HT1080 (cell line): Measurements from ENCODE around the gene NXPH4. TPM values are rescaled to one million over a fixed set of nuclear protein-coding genes. Genes with fewer than 3 reads are reported as not detected.
A peak's percentile ranks its signal among the peaks of the same experiment; 100 is the strongest.

Experiments used
- DNase-seq: peaks from one replicate; pipeline ENCODE4 v3.0.0-alpha.2; 2015; ENCODE audit warnings: low read depth
- total RNA-seq: library from RNA; depleted of rRNA; stranded (reverse); fragments of >200 nt; shearing (Covaris generic); gene quantifications from 2 replicates; pipeline ENCODE4 v1.2.3, GENCODE V29; 2014

Gene NXPH4
- total RNA-seq, 1 experiment from 2014 or later = 17.1 TPM

DNA sequence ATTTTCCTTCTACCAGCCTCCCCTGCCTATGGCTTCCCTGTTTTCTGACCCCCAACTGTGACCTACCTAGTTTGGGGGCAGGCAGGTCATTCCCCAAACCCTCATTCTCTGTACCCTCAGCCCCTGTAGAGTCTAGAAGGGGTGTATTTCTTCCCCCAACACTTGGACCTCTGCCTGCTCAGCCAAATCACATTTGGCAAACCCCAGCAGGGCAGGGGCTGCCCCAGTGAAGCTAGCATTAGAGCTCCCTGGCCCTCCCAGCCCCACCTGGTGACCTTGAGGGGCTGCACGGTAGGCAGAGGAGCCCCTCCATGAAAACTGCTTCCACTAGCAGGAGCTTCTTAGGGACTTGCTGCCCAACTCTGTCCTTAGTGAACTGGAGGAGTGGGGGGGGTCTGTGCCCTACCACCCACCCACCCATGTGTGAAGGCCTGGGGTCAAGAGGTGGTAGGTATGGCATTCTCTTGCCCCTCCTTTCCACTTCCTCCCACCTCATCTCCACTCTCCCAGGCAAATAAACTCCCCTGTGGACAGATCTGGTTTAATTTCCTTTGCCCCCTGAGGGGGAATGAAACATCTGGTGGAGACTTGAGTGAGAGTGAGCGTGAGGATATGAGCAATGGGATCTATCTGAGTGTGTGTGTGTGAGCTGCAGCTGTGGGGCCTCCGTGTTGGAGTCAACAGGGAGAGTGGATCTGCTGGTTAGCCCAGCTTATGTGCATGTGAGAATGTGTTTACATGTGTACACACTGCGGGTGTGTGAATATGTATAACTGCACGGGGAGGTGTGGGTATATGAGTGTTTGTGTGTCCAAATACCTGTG lies 1.6 kb downstream of the NXPH4 start:
- no peak for DNase-seq

DNA sequence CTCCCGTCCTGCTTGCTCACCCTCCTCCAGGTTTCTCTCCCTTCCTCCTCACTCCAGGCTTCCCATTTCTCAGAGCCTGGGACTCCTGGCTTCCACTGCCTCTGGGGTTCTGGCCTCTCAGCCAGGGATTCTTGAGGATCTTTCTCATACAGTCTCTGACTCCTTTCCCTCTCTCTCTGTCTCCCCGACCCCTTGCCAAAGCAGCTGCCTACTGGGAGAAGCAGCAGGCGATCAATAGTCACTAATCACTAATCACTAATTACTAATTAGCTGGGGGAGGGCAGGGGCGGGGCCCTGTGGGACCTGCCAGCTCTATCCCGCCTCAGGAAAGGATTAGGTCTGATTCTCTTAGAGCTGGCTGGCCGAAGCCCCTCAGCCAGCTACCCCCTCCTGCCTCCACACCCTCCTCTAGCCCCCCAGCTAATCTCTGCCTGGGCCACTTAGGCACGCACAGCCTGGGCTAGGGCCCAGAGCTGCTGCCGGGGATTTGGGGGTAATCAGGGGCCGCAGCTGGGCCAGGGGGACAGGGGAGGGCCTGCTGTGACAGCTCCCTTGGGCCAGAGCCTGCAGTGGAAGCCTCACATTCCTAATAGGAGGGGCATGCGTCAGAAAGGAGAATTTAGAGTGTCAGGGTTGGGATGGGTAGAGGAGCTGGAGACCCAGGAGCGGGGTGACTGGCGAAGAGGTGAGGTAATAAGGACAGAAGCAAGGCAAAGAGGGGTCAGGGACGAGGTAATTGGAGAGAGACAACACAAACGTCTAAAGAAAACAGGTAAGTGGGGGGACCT lies 2.8 kb downstream of the NXPH4 start:
- DNase-seq = no peak

- no peak for DNase-seq
Measured at GRCh38 chr12:57219993-57220754, 3.6 kb downstream of the NXPH4 start.

- DNase-seq = no peak
Measured at GRCh38 chr12:57220770-57221168, 4.2 kb downstream of the NXPH4 start.

DNA sequence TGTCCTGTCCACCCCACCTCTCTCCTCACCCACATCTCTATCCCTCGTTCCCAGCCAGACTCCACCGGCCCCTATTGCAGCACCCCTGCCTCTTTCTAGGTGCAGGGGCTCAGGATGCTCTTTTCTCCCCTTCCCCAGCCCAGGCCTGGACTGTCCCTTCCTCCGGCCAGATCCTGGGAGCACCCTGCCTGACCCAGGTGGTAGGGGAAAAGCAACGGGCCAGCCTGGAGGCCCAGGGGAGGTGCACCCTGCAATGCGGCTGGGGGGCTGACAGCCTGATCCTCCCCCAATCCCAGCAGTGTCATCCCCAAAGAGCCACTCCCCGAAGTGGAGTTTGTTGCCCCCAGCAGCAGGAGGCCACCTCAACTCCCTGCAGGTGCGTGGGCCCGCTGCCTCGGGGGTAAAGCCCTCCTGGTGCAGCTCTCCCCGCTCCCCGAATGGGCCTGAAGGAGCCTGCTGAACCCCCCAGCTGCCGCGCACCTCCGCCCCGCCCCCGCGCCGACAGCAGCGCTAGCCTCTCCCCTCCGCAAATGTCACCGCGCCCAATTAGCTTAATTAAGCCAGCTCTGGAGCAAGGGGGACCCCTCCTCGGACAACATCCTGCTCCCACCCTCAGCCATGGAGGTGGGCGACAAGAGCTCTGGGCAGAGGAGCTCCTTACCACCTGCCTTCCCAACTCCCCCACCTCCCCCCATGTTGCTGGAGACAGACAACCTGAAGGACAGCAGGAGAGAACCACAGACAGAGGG lies 4.7 kb downstream of the NXPH4 start:
- DNase-seq = no peak

- no peak for DNase-seq
Measured at GRCh38 chr12:57222286-57223190, 5.9 kb downstream of the NXPH4 start.

DNA sequence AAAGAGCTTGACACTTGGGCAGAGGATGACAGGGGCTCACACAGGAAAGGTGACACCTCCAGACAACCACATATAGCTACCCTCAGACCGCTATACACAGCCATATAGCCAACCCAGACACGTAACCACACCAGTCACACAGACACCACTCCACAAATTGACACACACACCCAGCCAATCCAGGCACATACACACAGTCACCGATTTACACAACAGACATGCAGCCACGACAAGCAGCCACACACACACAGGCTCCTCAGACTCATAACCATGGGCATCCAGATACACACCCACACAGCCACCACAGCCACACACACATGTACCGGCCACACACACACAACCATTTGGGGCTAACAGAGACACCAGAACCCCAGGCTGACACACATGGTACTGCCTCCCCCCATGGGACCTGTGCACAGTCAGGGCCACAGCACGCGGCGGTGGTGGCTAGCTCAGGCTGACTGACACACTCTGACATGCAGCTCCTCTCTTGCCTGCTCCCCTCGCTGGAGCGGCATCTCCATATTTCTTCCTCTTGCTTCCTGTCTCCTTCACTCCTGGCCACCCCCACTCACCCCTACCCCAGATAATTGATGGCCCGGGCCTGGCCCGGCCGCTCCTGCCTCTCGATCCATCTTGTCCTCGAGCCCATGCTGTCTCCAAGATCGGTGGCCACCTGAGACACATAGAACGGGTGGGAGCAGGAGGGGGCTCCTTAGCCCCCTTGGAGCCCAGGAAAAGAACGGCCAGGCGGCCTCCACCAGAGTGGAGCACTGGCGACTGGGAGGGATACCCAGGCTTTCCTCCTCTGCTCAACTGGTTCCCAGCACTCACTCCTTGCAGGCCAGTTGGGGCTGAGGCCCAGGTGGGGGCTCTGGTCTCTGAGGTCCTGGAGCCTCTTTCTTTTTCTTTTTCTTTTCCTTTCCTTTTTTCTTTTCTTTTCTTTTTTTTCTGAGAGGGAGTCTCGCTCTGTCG lies 6.9 kb downstream of the NXPH4 start:
- DNase-seq = no peak

DNA sequence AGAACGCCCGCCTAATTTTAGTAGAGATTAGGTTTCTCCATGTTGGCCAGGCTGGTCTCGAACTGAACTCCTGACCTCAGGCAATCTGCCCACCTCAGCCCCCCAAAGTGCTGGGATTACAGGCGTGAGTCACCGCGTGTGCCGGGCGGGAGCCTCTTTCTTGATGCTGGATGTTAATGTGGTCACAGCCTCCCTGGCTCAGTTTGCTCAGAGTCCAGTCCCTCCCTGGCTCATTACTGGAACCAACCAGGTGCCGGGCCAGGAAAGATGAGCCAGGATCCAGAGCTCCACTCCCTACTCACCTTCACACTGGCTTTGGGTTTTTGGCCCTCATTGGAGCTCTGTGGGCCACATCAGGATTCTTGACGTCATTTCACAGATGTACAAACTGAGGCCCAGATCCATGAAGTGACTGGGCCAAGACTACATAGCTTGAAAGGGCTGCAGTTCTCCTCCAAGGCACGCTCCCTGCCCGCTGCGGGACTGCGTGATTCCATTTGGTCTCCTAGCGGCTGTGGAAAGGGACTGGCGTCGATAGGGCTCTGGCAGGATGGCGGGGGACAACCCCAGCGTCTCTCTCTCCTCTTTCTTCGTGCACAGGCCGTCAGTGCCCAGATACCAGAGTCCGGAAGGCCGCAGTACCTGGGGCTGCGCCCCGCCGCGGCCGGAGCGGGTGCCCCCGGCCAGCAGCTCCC lies 7.8 kb downstream of the NXPH4 start:
- no peak for DNase-seq

DNA sequence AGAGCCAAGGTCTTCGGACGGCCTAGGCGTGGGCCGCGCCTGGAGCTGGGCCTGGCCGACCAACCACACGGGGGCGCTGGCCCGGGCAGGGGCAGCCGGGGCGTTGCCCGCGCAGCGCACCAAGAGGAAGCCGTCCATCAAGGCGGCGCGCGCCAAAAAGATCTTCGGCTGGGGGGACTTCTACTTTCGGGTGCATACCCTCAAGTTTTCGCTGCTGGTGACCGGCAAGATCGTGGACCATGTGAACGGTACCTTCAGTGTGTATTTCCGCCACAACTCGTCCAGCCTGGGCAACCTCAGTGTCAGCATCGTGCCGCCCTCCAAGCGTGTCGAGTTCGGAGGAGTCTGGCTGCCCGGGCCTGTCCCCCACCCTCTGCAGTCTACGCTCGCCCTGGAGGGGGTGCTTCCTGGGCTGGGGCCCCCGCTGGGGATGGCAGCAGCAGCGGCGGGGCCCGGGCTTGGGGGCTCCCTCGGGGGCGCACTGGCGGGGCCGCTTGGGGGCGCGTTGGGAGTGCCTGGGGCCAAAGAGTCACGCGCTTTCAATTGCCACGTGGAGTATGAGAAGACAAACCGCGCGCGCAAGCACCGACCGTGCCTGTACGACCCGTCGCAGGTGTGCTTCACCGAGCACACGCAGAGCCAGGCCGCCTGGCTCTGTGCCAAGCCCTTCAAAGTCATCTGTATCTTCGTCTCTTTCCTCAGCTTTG lies 8.5 kb downstream of the NXPH4 start:
- no peak for DNase-seq

GRCh38 chr12:57225680-57226210 lies 9.2 kb downstream of the NXPH4 start:
- DNase-seq = no peak

DNA sequence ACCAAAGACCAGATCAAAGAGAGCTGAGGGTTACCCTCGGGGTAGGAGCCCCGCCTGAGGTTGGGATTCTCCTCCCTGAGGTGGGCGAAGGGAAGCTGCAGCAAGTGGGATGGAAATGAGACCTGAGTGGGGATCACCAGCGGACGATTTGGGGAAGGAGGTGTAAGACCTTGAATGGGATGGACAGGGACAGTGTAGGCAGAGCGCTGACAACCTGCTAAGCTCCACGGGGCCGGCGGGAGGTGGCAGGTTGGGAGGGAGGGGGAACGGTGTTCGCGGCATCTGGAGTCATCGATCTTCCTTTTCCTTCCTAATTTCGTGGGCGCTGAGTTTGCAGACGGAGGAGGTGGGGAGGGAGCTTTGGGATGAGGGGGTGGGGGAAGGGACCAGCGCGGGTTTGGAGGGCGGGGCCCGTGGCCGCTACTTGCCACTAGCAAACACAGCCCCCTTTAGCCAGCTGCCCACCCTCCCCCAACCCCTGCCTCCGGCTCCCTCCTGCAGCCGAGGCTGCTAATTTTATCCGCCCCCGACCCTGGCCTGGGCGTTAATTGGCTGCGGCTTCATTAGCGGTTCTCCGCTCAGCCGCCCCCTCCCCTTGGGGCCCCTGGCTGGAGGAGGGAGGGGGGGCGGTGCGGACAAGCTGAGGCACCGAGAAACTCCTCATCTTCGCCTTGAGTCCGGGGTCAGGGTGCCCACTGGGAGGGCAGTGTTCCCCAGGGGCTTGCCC lies 10.2 kb downstream of the NXPH4 start:
- DNase-seq = no peak

DNA sequence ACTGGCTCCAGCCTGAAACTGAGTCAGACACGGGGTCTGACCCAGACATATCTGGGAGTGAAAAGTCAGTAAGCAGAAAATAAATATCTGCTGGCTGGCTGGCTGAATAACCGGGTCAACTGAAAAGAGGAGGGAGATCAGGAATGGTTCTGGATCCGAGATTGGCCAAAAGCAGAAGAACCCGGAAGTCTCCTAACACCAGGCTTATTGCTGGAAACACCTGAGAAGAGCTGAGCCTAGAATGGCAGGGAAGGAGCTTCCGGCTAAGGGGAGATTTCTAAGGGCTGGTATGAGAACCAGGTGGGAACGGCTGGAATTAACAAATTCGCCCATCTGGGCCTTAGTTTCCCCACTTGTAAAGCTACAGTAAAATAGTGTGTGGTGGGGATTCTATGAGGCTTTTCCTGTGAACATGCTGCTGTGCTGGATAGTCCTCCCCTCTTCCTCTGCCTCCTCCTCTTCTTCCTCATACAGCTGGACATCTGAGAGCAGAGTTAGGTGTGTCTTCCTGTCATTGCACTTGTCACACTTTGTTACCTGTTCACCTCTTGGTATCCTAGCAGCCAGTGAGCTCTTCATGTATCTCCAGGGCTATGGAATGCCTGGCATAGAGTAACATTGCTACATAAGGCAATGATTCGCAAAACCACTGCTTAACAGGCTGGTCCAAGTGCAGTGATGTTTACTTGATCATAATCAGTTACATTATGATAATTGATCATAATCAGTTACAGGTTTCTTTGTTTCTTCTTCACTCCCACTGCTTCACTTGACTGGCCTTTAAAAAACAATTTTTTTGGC lies 10.9 kb downstream of the NXPH4 start:
- no peak for DNase-seq

GRCh38 chr12:57229046-57229633 lies 12.5 kb downstream of the NXPH4 start:
- no peak for DNase-seq

GRCh38 chr12:57229634-57230380 lies 13.2 kb downstream of the NXPH4 start, which contains the start of gene SHMT2:
Gene SHMT2, plus strand, starts transcription at chr12:57229711. Its CDS starts 68 bp downstream, at chr12:57229779.
- peak; percentile 88 for DNase-seq
